ENCODE measurements around the gene TMEFF2. TPM values are rescaled to one million over a fixed set of nuclear protein-coding genes. Genes with fewer than 3 reads are reported as not detected.

Gene TMEFF2
- total and polyA plus RNA-seq, 7 experiments from 2014 or later = not detected

DNA sequence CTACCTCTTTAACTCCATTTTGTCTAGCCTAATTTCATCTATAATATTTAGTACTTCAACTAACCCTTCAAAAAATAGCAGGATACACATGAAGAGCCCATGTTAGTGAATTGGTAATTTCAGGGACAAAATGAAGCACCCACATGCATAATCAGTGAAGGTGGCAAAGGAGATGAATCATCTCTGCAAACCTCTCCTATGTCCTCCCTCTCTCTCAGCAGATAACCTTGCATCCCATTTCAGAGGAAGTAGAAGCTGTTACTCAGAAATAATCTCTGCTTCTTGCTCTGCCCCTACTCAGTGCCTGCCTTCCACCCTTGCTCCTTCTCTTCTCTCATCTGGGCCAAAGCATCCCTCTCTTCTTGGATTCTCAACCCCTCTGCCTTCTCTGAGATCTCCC, 287.6 kb downstream of the TMEFF2 start:
- H3K4me1 ChIP-seq (ENCODE audit: control insufficient read depth in 2 of 2, insufficient read depth in 2 of 2, low read length in 2 of 2) = no peaks in the 10 kb centered on the region
- Mint-ChIP-seq H3K4me3 (no peak overlapping the region), H3K27me3 (peaks cover 0 to 17% (median 5%) of the 10 kb centered on the region in 5 donors), H3K36me3 (no peaks in the 10 kb centered on the region), H3K4me1 (no peaks in the 10 kb centered on the region), H3K27ac (peak overlapping the region in 1 of 9 donors; percentile 3), H3K9me3 (peaks cover 0 to 1% (median 0%) of the 10 kb centered on the region in 11 donors)
- CTCF ChIA-PET = no interaction called here
- POLR2A ChIA-PET = no interaction called here
- intact Hi-C loops (cut with micrococcal nuclease) = no loop called here
- no peak overlapping the region for H3K4me3 ChIP-seq (ENCODE audit: low read length)
- peaks cover 0 to 3% of the 10 kb centered on the region in 2 donors for H3K27me3 ChIP-seq (ENCODE audit: control insufficient read depth in 2 of 2, insufficient read depth in 2 of 2, low read length in 2 of 2)
- DNase-seq = no peak
- no peaks in the 10 kb centered on the region for H3K9me3 ChIP-seq (ENCODE audit: control insufficient read depth in 2 of 3, low read length in 3 of 3)
- ATAC-seq = no peak
- no peak overlapping the region for H3K27ac ChIP-seq (ENCODE audit: low read depth, low read length)
- no peaks in the 10 kb centered on the region for H3K36me3 ChIP-seq (ENCODE audit: control insufficient read depth in 2 of 3, insufficient read depth in 3 of 3, low read length in 3 of 3)

DNA sequence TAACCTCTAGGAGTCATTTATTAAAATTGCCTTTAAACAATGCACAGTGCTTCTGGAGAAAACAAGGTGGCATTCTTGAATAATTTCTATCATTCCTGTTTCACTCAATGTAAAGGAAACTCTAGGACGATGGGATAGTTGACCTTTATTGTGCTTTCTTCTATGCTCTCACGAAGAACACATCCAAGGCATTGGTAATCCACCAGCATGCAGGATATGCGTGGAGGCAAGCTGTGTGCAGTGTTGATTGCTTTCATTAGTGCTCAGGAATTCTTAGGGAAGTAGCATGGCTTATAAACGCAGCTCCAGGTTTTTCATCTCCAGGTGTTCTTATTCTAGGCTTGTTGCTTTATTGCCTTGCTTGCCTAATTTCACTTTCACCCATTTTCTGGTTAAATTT, 289.4 kb downstream of the TMEFF2 start:
- Mint-ChIP-seq H3K4me1 (no peaks in the 10 kb centered on the region), H3K36me3 (no peaks in the 10 kb centered on the region), H3K27me3 (peaks cover 0 to 18% (median 12%) of the 10 kb centered on the region in 5 donors), H3K4me3 (no peak overlapping the region), H3K9me3 (peaks cover 0 to 11% (median 2%) of the 10 kb centered on the region in 11 donors), H3K27ac (no peak overlapping the region)
- H3K27ac ChIP-seq (ENCODE audit: low read depth, low read length) = no peak overlapping the region
- ATAC-seq (no peak), DNase-seq (no peak)
- H3K4me3 ChIP-seq (ENCODE audit: low read length) = no peak overlapping the region
- ChIA-PET POLR2A (no interaction called here), CTCF (no interaction called here)
- no peaks in the 10 kb centered on the region for H3K4me1 ChIP-seq (ENCODE audit: control insufficient read depth in 2 of 2, insufficient read depth in 2 of 2, low read length in 2 of 2)
- no peaks in the 10 kb centered on the region for H3K36me3 ChIP-seq (ENCODE audit: control insufficient read depth in 2 of 3, insufficient read depth in 3 of 3, low read length in 3 of 3)
- H3K27me3 ChIP-seq (ENCODE audit: control insufficient read depth in 2 of 2, insufficient read depth in 2 of 2, low read length in 2 of 2) = peaks cover 0 to 3% of the 10 kb centered on the region in 2 donors
- intact Hi-C loops (cut with micrococcal nuclease) = no loop called here
- H3K9me3 ChIP-seq (ENCODE audit: control insufficient read depth in 2 of 3, low read length in 3 of 3) = no peaks in the 10 kb centered on the region

DNA sequence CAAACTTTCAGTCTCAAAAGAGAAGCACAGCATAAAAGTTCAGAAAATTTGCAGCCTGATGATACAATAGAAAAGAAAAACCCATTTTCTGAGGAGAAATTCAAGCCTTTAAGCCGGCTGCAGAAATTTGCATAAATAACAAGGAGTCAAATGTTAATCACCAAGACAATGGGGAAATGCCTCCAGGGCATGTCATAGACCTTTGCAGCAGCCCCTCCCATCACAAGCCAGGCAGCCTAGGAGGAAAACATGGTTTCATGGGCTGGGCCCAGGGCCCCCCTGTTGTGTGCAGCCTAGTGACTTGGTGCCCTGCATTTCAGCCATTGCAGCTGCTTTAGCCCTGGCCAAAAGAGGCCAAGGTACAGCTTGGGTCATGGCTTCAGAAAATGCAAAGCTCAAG, 293.7 kb downstream of the TMEFF2 start:
- Histone ChIP-seq H3K9me3 (ENCODE audit: control insufficient read depth in 2 of 3, low read length in 3 of 3) (no peaks in the 10 kb centered on the region), H3K4me3 (ENCODE audit: low read length) (no peak overlapping the region), H3K27me3 (ENCODE audit: control insufficient read depth in 2 of 2, insufficient read depth in 2 of 2, low read length in 2 of 2) (peaks cover 0 to 3% of the 10 kb centered on the region in 2 donors), H3K36me3 (ENCODE audit: control insufficient read depth in 2 of 3, insufficient read depth in 3 of 3, low read length in 3 of 3) (no peaks in the 10 kb centered on the region), H3K4me1 (ENCODE audit: control insufficient read depth in 2 of 2, insufficient read depth in 2 of 2, low read length in 2 of 2) (no peaks in the 10 kb centered on the region), H3K27ac (ENCODE audit: low read depth, low read length) (no peak overlapping the region)
- intact Hi-C loops (cut with micrococcal nuclease) = no loop called here
- Mint-ChIP-seq H3K27me3 (peaks cover 0 to 23% (median 15%) of the 10 kb centered on the region in 5 donors), H3K27ac (no peak overlapping the region), H3K36me3 (no peaks in the 10 kb centered on the region), H3K4me3 (no peak overlapping the region), H3K9me3 (peaks cover 0 to 12% (median 3%) of the 10 kb centered on the region in 11 donors), H3K4me1 (no peaks in the 10 kb centered on the region)
- ChIA-PET POLR2A (no interaction called here), CTCF (no interaction called here)
- no peak for ATAC-seq
- no peak for DNase-seq

DNA sequence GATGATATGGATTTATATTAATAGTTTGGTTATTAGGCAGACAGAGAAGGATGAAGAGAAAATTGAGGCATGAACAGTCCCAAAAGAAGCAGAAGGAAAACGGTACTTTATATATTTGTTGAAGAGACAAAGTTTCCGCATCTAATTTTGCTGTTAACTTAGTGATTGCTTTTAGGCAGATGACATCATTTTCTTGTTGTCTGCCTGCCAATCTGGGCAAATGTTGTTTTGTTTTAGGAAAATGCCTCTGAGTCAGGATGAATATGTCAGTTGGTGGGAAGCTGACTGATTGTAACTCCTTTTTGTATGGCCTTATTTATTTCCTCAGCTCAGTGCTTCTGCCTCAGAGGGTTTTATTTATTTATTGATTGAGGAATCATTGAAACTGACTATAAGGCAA, 295.3 kb downstream of the TMEFF2 start:
- DNase-seq = no peak
- Mint-ChIP-seq H3K27me3 (peaks cover 0 to 25% (median 17%) of the 10 kb centered on the region in 5 donors), H3K4me3 (no peak overlapping the region)

More for the DNA sequence above, 295.3 kb downstream of the TMEFF2 start:
- Mint-ChIP-seq H3K4me1 (no peaks in the 10 kb centered on the region), H3K9me3 (peaks cover 0 to 12% (median 3%) of the 10 kb centered on the region in 11 donors), H3K27ac (no peak overlapping the region), H3K36me3 (no peaks in the 10 kb centered on the region)
- CTCF ChIA-PET = no interaction called here
- no peaks in the 10 kb centered on the region for H3K36me3 ChIP-seq (ENCODE audit: control insufficient read depth in 2 of 3, insufficient read depth in 3 of 3, low read length in 3 of 3)
- H3K4me1 ChIP-seq (ENCODE audit: control insufficient read depth in 2 of 2, insufficient read depth in 2 of 2, low read length in 2 of 2) = no peaks in the 10 kb centered on the region
- ATAC-seq = no peak
- H3K9me3 ChIP-seq (ENCODE audit: control insufficient read depth in 2 of 3, low read length in 3 of 3) = no peaks in the 10 kb centered on the region
- H3K27ac ChIP-seq (ENCODE audit: low read depth, low read length) = no peak overlapping the region
- no peak overlapping the region for H3K4me3 ChIP-seq (ENCODE audit: low read length)
- intact Hi-C loops (cut with micrococcal nuclease) = no loop called here
- POLR2A ChIA-PET = no interaction called here
- H3K27me3 ChIP-seq (ENCODE audit: control insufficient read depth in 2 of 2, insufficient read depth in 2 of 2, low read length in 2 of 2) = peaks cover 0 to 3% of the 10 kb centered on the region in 2 donors

Measured in naive thymus-derived CD4-positive, alpha-beta T cell (primary cell).